ENCODE data around the gene GNG10.

GNG10 gene

DNA sequence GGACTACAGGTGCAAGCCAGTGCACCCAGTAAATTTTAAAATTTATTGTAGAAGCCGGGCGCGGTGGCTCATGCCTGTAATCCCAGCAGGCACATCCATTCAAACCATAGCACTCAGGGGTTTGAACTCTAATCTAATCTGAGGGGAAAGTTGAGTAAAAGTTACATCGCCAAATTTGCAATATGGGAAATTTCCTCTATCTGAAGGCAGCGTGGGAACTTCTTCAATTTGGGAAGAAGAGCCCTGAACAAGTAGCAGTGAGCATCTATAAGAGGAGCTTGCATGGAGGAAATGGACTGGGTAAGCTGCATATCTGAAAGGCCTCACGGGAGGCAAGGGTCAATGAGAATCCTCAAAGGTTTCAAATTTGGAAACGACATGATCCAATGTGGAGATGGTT is 33.0 kb upstream of the GNG10 start:
- no peak for DNase-seq (ENCODE audit: low read depth)
- H3K4me3 ChIP-seq (ENCODE audit: low read depth, low read length): no peak overlapping the region
- TF ChIP-seq, protein P1, sequence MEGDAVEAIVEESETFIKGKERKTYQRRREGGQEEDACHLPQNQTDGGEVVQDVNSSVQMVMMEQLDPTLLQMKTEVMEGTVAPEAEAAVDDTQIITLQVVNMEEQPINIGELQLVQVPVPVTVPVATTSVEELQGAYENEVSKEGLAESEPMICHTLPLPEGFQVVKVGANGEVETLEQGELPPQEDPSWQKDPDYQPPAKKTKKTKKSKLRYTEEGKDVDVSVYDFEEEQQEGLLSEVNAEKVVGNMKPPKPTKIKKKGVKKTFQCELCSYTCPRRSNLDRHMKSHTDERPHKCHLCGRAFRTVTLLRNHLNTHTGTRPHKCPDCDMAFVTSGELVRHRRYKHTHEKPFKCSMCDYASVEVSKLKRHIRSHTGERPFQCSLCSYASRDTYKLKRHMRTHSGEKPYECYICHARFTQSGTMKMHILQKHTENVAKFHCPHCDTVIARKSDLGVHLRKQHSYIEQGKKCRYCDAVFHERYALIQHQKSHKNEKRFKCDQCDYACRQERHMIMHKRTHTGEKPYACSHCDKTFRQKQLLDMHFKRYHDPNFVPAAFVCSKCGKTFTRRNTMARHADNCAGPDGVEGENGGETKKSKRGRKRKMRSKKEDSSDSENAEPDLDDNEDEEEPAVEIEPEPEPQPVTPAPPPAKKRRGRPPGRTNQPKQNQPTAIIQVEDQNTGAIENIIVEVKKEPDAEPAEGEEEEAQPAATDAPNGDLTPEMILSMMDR (IDR thresholded peaks at IDR 0.05; ENCODE audit: low read depth, low read length, missing control alignments): no peak

DNA sequence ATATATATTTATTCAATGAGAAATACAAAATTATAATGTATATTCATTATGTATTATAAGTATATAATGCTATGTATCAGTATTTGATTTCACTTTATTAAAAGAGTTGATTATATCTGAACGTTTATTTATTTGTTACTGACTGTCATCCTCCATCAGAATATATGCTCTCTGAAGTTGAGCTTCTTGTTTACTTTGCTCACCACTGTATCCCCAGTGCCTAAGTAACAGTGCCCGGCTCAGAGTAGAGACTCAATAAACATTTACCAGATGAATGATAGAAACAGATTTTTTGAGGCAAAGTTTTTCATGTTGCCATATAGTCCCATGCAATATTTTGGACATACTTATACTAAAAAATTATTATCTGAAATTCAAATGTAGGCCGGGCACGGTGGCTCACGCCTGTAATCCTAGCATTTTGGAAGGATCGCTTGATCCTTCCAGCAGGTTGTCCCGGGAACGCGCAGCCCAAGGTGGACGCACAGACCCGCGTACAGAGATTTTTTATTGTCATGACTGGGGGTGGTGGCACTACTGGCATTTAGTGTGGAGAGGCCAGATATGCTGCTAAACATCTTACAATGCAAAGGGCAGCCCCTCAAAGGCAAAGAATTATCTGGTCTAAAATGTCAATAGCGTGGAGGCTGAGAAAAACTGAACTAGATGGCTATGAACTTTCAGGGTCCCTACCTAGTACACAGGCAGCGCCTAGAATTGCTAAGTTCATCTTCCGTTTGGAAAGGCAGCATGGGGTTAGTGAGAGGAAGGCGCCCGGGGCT is 31.0 kb upstream of the GNG10 start:
- peak overlapping the region; percentile 87 for H3K4me3 ChIP-seq (ENCODE audit: low read depth, low read length)
- TF ChIP-seq, protein P1 (IDR thresholded peaks at IDR 0.05; ENCODE audit: low read depth, low read length, missing control alignments): no peak
- DNase-seq (ENCODE audit: low read depth): no peak

DNA sequence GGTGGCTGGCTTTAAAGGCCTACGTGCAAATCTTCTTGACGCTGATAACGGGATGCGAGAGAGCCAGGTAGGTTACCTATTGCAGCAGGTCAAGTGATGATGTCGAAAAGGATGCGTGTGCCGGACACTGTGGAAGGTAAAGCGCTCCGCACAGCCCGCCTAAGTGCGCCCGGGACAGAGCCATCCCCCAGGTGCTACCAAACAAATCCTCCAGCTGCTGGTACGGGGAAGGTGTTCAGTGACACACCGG is 30.5 kb upstream of the GNG10 start:
- TF ChIP-seq, protein P1 (IDR thresholded peaks at IDR 0.05; ENCODE audit: low read depth, low read length, missing control alignments): no peak
- H3K4me3 ChIP-seq (ENCODE audit: low read depth, low read length): peak overlapping the region; percentile 87
- DNase-seq (ENCODE audit: low read depth): no peak

DNA sequence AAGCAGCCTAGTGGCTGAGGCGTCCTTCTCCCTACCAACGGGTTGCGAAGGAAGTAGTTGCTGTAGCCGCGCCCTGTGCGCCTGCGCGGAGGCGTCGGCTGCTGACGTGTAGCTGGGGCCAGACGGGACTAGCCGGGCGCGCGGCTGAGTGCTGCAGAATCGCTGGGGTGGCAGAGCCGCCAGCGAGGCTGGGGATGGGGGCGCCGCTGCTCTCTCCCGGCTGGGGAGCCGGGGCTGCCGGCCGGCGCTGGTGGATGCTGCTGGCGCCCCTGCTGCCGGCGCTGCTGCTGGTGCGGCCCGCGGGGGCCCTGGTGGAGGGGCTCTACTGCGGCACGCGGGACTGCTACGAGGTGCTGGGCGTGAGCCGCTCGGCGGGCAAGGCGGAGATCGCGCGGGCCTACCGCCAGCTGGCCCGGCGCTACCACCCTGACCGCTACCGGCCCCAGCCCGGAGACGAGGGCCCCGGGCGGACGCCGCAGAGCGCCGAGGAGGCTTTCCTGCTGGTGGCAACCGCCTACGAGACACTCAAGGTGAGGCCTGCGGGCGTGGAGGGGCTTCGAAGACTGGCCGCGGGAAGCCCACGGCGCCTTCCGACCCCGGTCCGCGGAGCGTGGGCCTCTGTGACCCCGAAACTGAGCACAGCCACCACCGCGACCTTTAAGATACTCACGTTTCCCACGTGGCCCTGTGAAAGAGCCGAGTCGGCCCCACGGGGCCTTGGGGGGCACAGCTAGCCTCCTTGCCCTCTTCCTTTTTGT is 30.0 kb upstream of the GNG10 start, which contains the start of gene DNAJC25:
Gene DNAJC25, plus strand, starts transcription at position 121 of the 758 bp plus-strand sequence. Its CDS starts 74 bp downstream, at position 195.
- TF ChIP-seq, protein P1 (IDR thresholded peaks at IDR 0.05; ENCODE audit: low read depth, low read length, missing control alignments): no peak
- H3K4me3 ChIP-seq (ENCODE audit: low read depth, low read length): peak within 1 kb of the TSS; percentile 87
- peak; percentile 99 for DNase-seq (ENCODE audit: low read depth)

DNA sequence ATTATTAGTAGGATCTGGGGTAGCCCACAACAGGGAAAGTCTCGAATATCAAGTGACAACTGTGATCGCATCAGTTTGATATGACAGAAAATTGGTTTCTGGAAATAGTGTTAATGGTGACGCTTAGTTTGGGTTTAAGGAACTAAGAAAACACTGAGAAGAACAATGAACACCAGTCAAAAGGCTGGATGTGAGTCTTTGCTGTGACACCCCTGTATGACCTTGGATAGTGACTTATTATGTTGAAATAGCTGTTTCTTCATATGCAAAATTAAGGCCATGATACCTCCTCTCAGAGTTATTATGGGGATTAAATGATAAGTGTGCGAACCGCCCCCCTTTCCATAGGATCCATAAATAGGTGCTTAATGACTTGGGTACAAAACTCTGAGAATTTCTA is 29.3 kb upstream of the GNG10 start:
- DNase-seq (ENCODE audit: low read depth): no peak
- TF ChIP-seq, protein P1 (IDR thresholded peaks at IDR 0.05; ENCODE audit: low read depth, low read length, missing control alignments): no peak
- H3K4me3 ChIP-seq (ENCODE audit: low read depth, low read length): peak overlapping the region; percentile 87

DNA sequence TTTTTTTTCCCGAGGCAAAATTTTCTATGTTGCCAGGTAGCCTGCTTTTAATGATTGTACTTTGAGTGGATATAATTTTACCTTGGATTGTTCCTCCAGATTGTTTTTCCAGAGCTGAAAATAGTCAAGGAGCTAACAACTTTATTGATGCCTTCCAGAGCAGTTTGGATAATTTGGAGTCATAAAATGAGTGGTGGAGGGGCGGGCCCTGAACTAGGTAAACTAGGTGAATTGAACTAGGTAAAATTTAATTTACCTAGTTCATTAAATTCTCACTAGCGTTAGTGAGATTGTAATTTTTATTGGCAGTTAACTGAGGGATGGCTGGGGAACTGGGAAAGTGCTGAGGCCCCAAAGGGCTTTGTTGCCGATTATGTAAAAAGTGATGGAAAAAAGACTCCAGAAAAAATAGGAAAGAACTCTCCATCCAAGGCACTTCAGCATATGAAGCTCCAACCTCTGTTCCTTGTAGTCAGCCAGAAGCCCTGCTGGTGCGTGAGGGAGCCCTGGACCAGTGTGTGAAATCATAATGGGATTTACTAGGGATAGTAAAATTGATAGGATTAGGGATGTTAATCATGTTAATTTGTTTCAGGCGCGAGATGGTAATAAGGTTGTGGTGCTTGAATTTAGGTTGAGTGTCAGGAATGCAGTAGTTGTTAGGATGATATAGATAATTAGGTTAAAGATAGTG is 28.6 kb upstream of the GNG10 start:
- H3K4me3 ChIP-seq (ENCODE audit: low read depth, low read length): peak overlapping the region; percentile 87; the same call in 1 of the 2 replicates
- TF ChIP-seq, protein P1 (IDR thresholded peaks at IDR 0.05; ENCODE audit: low read depth, low read length, missing control alignments): no peak
- no peak for DNase-seq (ENCODE audit: low read depth)
